GM18517 (cell line): ENCODE measurements around the gene MYL3.
"Not testable (repeated sequence)": the region's sequence is repeated elsewhere in the genome, so short reads cannot be mapped to it uniquely, and the experiment has no call there.

ENCODE experiments used
- ATAC-seq: cut with Tn5 transposase; IDR thresholded peaks from one replicate; pipeline ENCODE4 v1.9.1; 2021; ENCODE audit warnings: mild to moderate bottlenecking, moderate library complexity; ENCODE audit not compliant: unreplicated experiment

The MYL3 gene

GRCh38 chr3:46831316-46831715 lies 31.9 kb downstream of the MYL3 start:
- ATAC-seq: no peak

- ATAC-seq: no peak
Observed at GRCh38 chr3:46830801-46831200, 32.4 kb downstream of the MYL3 start.

DNA sequence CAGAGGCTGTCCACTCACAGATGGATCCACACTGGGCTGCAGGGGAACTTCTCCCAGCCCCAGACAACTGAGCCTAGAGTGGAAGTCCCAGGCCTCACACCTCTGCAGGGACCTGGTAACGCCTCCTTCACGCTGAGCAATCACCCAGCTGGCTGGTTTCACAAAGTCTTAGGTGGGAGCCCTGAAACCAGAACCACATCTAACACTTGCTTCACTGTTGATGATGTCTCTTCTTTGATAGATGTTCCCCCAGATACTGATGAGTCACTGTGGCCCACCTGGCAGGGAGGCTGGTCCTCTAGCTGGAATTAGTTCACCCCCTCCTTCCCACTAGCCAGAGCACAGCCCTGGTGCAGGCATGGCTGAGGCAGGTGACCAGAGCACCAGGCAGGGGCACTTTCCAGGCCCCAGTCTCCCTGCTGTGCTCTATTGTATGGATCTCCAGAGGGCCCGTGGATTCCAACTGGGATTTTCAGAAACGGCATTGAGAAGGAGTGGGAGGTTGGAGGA lies 33.5 kb downstream of the MYL3 start:
- ATAC-seq: peak; percentile 83

GRCh38 chr3:46825450-46825849 lies 37.8 kb downstream of the MYL3 start:
- no peak for ATAC-seq

GRCh38 chr3:46824211-46824970 lies 38.9 kb downstream of the MYL3 start:
- no peak for ATAC-seq

- ATAC-seq: not testable (repeated sequence)
Observed at GRCh38 chr3:46823314-46823713, 39.9 kb downstream of the MYL3 start.

DNA sequence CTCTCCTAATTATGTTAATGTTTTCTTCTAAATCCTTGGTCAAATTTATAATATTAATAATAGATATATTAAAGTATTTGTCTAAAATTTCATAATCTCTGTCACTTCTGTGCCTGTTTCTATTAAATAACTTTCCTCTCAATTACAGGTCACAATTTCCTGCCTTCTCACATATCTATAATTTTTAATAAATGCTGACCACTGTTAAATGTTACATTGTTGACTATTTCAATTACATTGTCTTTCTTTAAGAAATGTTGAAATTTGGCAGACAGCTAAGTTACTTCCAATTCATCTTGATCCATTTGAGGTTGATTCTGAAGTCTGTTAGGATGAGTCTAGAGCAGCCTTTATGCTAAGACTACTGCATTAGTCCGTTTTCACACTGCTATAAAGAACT lies 41.7 kb downstream of the MYL3 start:
- ATAC-seq: no peak

- no peak for ATAC-seq
Observed at GRCh38 chr3:46820852-46821251, 42.4 kb downstream of the MYL3 start.

DNA sequence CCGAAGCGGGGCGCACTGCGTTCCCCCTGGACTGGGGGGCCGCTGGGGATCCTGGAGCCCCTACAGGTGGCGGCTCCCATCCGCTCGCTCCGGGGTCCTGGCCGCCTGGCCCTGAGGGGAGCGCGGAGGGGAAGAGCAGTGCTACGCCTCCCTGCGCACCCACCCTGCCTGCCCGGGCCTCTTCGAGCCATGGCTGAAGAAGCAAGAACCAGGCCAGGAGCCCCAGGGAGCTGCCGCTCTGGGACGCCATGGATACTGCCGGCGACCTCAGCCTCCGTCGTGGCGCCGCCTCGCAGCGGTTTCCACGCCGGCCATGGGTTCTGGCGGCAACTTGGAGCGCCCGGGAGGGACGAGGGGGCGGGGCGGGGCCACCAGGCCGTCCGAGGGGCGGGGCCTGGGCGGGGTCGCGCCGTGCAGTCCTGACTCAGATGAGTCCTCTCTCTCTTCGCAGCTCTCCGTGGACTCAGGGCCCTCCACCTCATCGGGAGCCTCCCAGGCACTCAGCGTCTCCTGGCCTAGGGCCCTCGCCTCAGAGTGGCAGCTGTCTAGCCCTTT lies 50.9 kb downstream of the MYL3 start:
- peak; percentile 45 for ATAC-seq

DNA sequence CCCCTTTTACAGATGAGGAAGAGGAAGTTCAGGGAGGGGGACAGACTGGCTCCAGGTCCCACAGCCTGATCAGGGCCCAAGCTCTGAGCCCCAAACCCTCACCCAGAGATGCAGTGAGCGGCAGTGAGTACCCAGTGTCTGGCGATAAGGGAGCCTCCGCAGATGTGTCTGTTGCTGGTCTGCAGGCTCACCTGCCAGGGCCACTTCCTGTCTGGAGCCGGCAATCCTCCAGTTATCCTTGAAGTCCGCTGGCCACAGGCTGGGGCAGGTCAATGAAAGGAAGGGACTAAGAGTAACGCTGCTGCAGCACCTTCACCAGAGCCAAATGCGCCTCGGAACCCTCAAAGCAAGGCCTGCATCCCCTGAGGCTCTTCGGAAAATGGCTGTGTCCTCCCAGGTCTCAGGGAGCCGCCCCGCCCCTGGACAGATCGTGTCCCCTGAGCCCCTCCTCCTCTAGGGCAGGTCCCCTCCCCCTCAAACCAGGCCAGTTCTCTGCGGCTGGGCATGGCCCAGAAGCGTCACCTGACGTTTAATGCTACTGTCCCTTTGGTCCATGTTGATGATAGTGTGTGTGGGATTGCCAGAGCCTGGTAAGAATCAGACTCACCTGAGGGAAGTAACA lies 51.5 kb downstream of the MYL3 start:
- ATAC-seq: no peak

- ATAC-seq: not testable (repeated sequence)
Observed at GRCh38 chr3:46808766-46809165, 54.5 kb downstream of the MYL3 start.
